Neural progenitor cell (in vitro differentiated cells): ENCODE measurements around the gene IQCK. TPM values are rescaled to one million over a fixed set of nuclear protein-coding genes. Genes with fewer than 3 reads are reported as not detected.

Source experiments
- DNase-seq: peaks from one replicate; pipeline ENCODE4 v3.0.0-alpha.2; 2016; ENCODE audit warnings: low spot score
- H2AFZ ChIP-seq: fragments of 200-600 bp; sonication (generic); replicated peaks from 2 replicates; pipeline ENCODE4 v1.6.1; 2016; ENCODE audit warnings: antibody characterized with exemption
- H3F3A ChIP-seq: fragments of 200-600 bp; sonication (generic); 2 replicates; pipeline ENCODE4 v1.6.1; 2016; ENCODE audit warnings: antibody characterized with exemption, low read depth
- H3K27ac ChIP-seq: fragments of 200-600 bp; sonication (generic); 2 replicates; pipeline ENCODE4 v1.5.1; 2016; ENCODE audit warnings: mild to moderate bottlenecking
- H3K27me3 ChIP-seq: fragments of 200-600 bp; sonication (generic); 2 replicates; pipeline ENCODE4 v1.6.1; 2016; ENCODE audit warnings: mild to moderate bottlenecking, moderate library complexity
- H3K36me3 ChIP-seq: fragments of 200-600 bp; sonication (generic); 2 replicates; pipeline ENCODE4 v1.5.1; 2016
- H3K4me1 ChIP-seq: fragments of 200-600 bp; sonication (generic); 2 replicates; pipeline ENCODE4 v1.6.1; 2016; ENCODE audit warnings: mixed run types
- H3K4me2 ChIP-seq: fragments of 200-600 bp; sonication (generic); 2 replicates; pipeline ENCODE4 v1.6.1; 2016
- H3K4me3 ChIP-seq: fragments of 200-600 bp; sonication (generic); 2 replicates; pipeline ENCODE4 v1.5.1; 2016
- H3K79me2 ChIP-seq: fragments of 200-600 bp; sonication (generic); 2 replicates; pipeline ENCODE4 v1.6.1; 2016; ENCODE audit warnings: low read depth
- H3K9ac ChIP-seq: fragments of 200-600 bp; sonication (generic); 2 replicates; pipeline ENCODE4 v1.6.1; 2016
- H3K9me3 ChIP-seq: fragments of 200-600 bp; sonication (generic); 2 replicates; pipeline ENCODE4 v1.5.1; 2016; ENCODE audit warnings: low read depth
- H4K20me1 ChIP-seq: fragments of 200-600 bp; sonication (generic); 2 replicates; pipeline ENCODE4 v1.6.1; 2016; ENCODE audit warnings: low read depth
- H3K27ac Mint-ChIP-seq: 3 replicates; pipeline ENCODE4 v1.8.0; 2021; ENCODE audit warnings: mixed read lengths
- H3K27me3 Mint-ChIP-seq: 2 replicates; pipeline ENCODE4 v1.8.0; 2022; ENCODE audit warnings: low read depth, mild to moderate bottlenecking, inconsistent platforms, moderate library complexity, mixed read lengths; ENCODE audit not compliant: insufficient read depth
- H3K36me3 Mint-ChIP-seq: 3 replicates; pipeline ENCODE4 v1.8.0; 2021; ENCODE audit warnings: mixed read lengths
- H3K4me1 Mint-ChIP-seq: 3 replicates; pipeline ENCODE4 v1.8.0; 2021; ENCODE audit warnings: mixed read lengths
- H3K4me3 Mint-ChIP-seq: 3 replicates; pipeline ENCODE4 v1.8.0; 2021; ENCODE audit warnings: mild to moderate bottlenecking, moderate library complexity, mixed read lengths
- H3K9me3 Mint-ChIP-seq: 3 replicates; pipeline ENCODE4 v1.8.0; 2020; ENCODE audit warnings: mixed read lengths
- CTCF ChIP-seq: fragments of 200-600 bp; sonication (generic); IDR thresholded peaks from 2 replicates; pipeline ENCODE4 v1.5.1; 2017; ENCODE audit warnings: antibody characterized with exemption, mild to moderate bottlenecking
- EZH2 ChIP-seq: fragments of 200-600 bp; sonication (generic); IDR thresholded peaks from 2 replicates; pipeline ENCODE4 v1.6.1; 2017; ENCODE audit warnings: antibody characterized with exemption, mild to moderate bottlenecking, moderate library complexity
- EZH2phosphoT487 ChIP-seq: fragments of 200-600 bp; sonication (generic); IDR thresholded peaks from 2 replicates; pipeline ENCODE4 v1.6.1; 2017; ENCODE audit warnings: antibody characterized with exemption
- total RNA-seq: library from RNA; depleted of rRNA; stranded (reverse); fragments of >200 nt; gene quantifications from 2 replicates; pipeline ENCODE4 v1.2.3, GENCODE V29; 2015; ENCODE audit warnings: low replicate concordance

Gene IQCK
- total RNA-seq, 1 donor from 2014 or later, result 22.1 TPM

GRCh38 chr16:19812986-19813385, 94.9 kb downstream of the IQCK start:
- no peak for TF ChIP-seq EZH2
- no peak for TF ChIP-seq CTCF
- TF ChIP-seq EZH2phosphoT487, result no peak
- no peak overlapping the region for H3K4me2 ChIP-seq
- no peaks in the 10 kb centered on the region for H3F3A ChIP-seq
- no peaks in the 10 kb centered on the region for H3K27me3 ChIP-seq
- peaks cover 7% of the 10 kb centered on the region for H3K36me3 ChIP-seq
- Mint-ChIP-seq H3K4me3 (no peak overlapping the region), H3K9me3 (peaks cover 11% of the 10 kb centered on the region), H3K27ac (no peak overlapping the region), H3K36me3 (peaks cover 20% of the 10 kb centered on the region), H3K27me3 (peaks cover 6% of the 10 kb centered on the region), H3K4me1 (peaks cover 18% of the 10 kb centered on the region)
- H3K9ac ChIP-seq, result no peak overlapping the region
- no peak overlapping the region for H3K4me3 ChIP-seq
- DNase-seq, result no peak
- H2AFZ ChIP-seq, result no peak overlapping the region
- no peaks in the 10 kb centered on the region for H4K20me1 ChIP-seq
- peaks cover 5% of the 10 kb centered on the region for H3K4me1 ChIP-seq
- H3K9me3 ChIP-seq, result no peaks in the 10 kb centered on the region
- no peaks in the 10 kb centered on the region for H3K79me2 ChIP-seq
- H3K27ac ChIP-seq, result no peak overlapping the region

GRCh38 chr16:19815418-19815817, 97.3 kb downstream of the IQCK start:
- no peak overlapping the region for H3K4me3 Mint-ChIP-seq
- H3K79me2 ChIP-seq, result no peaks in the 10 kb centered on the region
- H3F3A ChIP-seq, result no peaks in the 10 kb centered on the region
- no peaks in the 10 kb centered on the region for H3K4me1 ChIP-seq
- peaks cover 6% of the 10 kb centered on the region for H3K27me3 Mint-ChIP-seq
- no peak overlapping the region for H3K9ac ChIP-seq
- no peak overlapping the region for H3K27ac Mint-ChIP-seq
- H3K27me3 ChIP-seq, result no peaks in the 10 kb centered on the region
- DNase-seq, result no peak
- peaks cover 26% of the 10 kb centered on the region for H3K36me3 Mint-ChIP-seq
- peaks cover 11% of the 10 kb centered on the region for H3K9me3 Mint-ChIP-seq
- no peak overlapping the region for H3K4me3 ChIP-seq
- H3K9me3 ChIP-seq, result no peaks in the 10 kb centered on the region
- peaks cover 11% of the 10 kb centered on the region for H3K4me1 Mint-ChIP-seq
- TF ChIP-seq CTCF, result no peak
- no peak for TF ChIP-seq EZH2phosphoT487
- TF ChIP-seq EZH2, result no peak
- no peaks in the 10 kb centered on the region for H4K20me1 ChIP-seq
- H3K27ac ChIP-seq, result no peak overlapping the region
- peaks cover 7% of the 10 kb centered on the region for H3K36me3 ChIP-seq
- no peak overlapping the region for H2AFZ ChIP-seq
- no peak overlapping the region for H3K4me2 ChIP-seq

- H3K4me3 ChIP-seq, result no peak overlapping the region
- no peak overlapping the region for H3K4me3 Mint-ChIP-seq
- no peaks in the 10 kb centered on the region for H3F3A ChIP-seq
- peak overlapping the region; percentile 69 for H3K27ac Mint-ChIP-seq
- H3K9me3 Mint-ChIP-seq, result peaks cover 11% of the 10 kb centered on the region
- DNase-seq, result peak; percentile 17
- H3K4me2 ChIP-seq, result no peak overlapping the region
- no peaks in the 10 kb centered on the region for H3K9me3 ChIP-seq
- no peak overlapping the region for H2AFZ ChIP-seq
- peaks cover 2% of the 10 kb centered on the region for H3K27me3 Mint-ChIP-seq
- no peak for TF ChIP-seq CTCF
- no peak for TF ChIP-seq EZH2phosphoT487
- no peak for TF ChIP-seq EZH2
- peaks cover 11% of the 10 kb centered on the region for H3K4me1 Mint-ChIP-seq
- H4K20me1 ChIP-seq, result no peaks in the 10 kb centered on the region
- H3K27ac ChIP-seq, result no peak overlapping the region
- H3K4me1 ChIP-seq, result no peaks in the 10 kb centered on the region
- H3K36me3 ChIP-seq, result peaks cover 7% of the 10 kb centered on the region
- no peaks in the 10 kb centered on the region for H3K79me2 ChIP-seq
- H3K9ac ChIP-seq, result no peak overlapping the region
- H3K36me3 Mint-ChIP-seq, result peaks cover 26% of the 10 kb centered on the region
- H3K27me3 ChIP-seq, result no peaks in the 10 kb centered on the region
These were observed 99.1 kb downstream of the IQCK start for GRCh38 chr16:19817122-19817521.
